ENCODE results near the gene BCAP31. TPM values are rescaled to one million over a fixed set of nuclear protein-coding genes. Genes with fewer than 3 reads are reported as not detected.

Gene BCAP31
- total RNA-seq, 2 donors from 2014 or later: 192 to 206 TPM

GRCh38 chrX:153738056-153738605 lies 13.9 kb upstream of the BCAP31 start:
- 95 to 100% methylated on average over 2 to 26 of the region's 27 CpGs for whole genome bisulfite sequencing, 2 experiments (ENCODE audit: insufficient coverage in 1 of 2, insufficient read length in 1 of 2)

GRCh38 chrX:153736871-153737441 lies 12.8 kb upstream of the BCAP31 start:
- Histone ChIP-seq H3K36me3 (ENCODE audit: control insufficient read depth, insufficient read depth, low read length) (no peaks in the 10 kb centered on the region), H3K4me1 (ENCODE audit: control insufficient read depth, insufficient read depth, low read length) (no peaks in the 10 kb centered on the region), H3K27ac (ENCODE audit: low read depth, low read length) (no peak overlapping the region), H3K4me3 (ENCODE audit: low read length) (no peak overlapping the region), H3K9ac (ENCODE audit: extremely low read depth, low read length, poor library complexity, severe bottlenecking) (no peak overlapping the region), H3K27me3 (ENCODE audit: control insufficient read depth, insufficient read depth, low read length, poor library complexity, severe bottlenecking) (no peaks in the 10 kb centered on the region), H3K9me3 (ENCODE audit: control insufficient read depth, low read length) (peaks cover under 1% of the 10 kb centered on the region)
- Mint-ChIP-seq H3K27ac (no peak overlapping the region), H3K27me3 (ENCODE audit: insufficient read depth) (no peaks in the 10 kb centered on the region), H3K9me3 (peaks cover 74% of the 10 kb centered on the region), H3K4me1 (peaks cover 5% of the 10 kb centered on the region), H3K36me3 (ENCODE audit: low read depth) (peaks cover 18% of the 10 kb centered on the region), H3K4me3 (no peak overlapping the region)
- TF ChIP-seq CTCF (conservative IDR thresholded peaks at IDR 0.05): no peak
- WGBS, 2 experiments (ENCODE audit: insufficient coverage in 1 of 2, insufficient read length in 1 of 2): 91 to 100% methylated on average over 3 to 15 of the region's 15 CpGs
- DNase-seq: no peak

More at GRCh38 chrX:153738056-153738605, 13.9 kb upstream of the BCAP31 start:
- no peaks in the 10 kb centered on the region for H3K27me3 Mint-ChIP-seq (ENCODE audit: insufficient read depth)
- H3K4me3 Mint-ChIP-seq: no peak overlapping the region
- H3K4me3 ChIP-seq (ENCODE audit: low read length): no peak overlapping the region
- H3K27ac Mint-ChIP-seq: no peak overlapping the region
- H3K9me3 Mint-ChIP-seq: peaks cover 74% of the 10 kb centered on the region
- peaks cover 14% of the 10 kb centered on the region for H3K36me3 Mint-ChIP-seq (ENCODE audit: low read depth)
- H3K9ac ChIP-seq (ENCODE audit: extremely low read depth, low read length, poor library complexity, severe bottlenecking): no peak overlapping the region
- no peaks in the 10 kb centered on the region for H3K27me3 ChIP-seq (ENCODE audit: control insufficient read depth, insufficient read depth, low read length, poor library complexity, severe bottlenecking)
- no peaks in the 10 kb centered on the region for H3K4me1 ChIP-seq (ENCODE audit: control insufficient read depth, insufficient read depth, low read length)
- H3K36me3 ChIP-seq (ENCODE audit: control insufficient read depth, insufficient read depth, low read length): no peaks in the 10 kb centered on the region
- peaks cover 5% of the 10 kb centered on the region for H3K4me1 Mint-ChIP-seq
- no peak overlapping the region for H3K27ac ChIP-seq (ENCODE audit: low read depth, low read length)
- TF ChIP-seq CTCF (conservative IDR thresholded peaks at IDR 0.05): no peak
- no peak for DNase-seq
- H3K9me3 ChIP-seq (ENCODE audit: control insufficient read depth, low read length): no peaks in the 10 kb centered on the region

- DNase-seq: no peak
- 89 to 100% methylated on average over 5 to 30 of the region's 30 CpGs for WGBS, 2 experiments (ENCODE audit: insufficient coverage in 1 of 2, insufficient read length in 1 of 2)
- Histone ChIP-seq H3K36me3 (ENCODE audit: control insufficient read depth, insufficient read depth, low read length) (peaks cover 6% of the 10 kb centered on the region), H3K9me3 (ENCODE audit: control insufficient read depth, low read length) (peaks cover 7% of the 10 kb centered on the region), H3K9ac (ENCODE audit: extremely low read depth, low read length, poor library complexity, severe bottlenecking) (no peak overlapping the region), H3K4me3 (ENCODE audit: low read length) (no peak overlapping the region), H3K27ac (ENCODE audit: low read depth, low read length) (no peak overlapping the region), H3K4me1 (ENCODE audit: control insufficient read depth, insufficient read depth, low read length) (no peaks in the 10 kb centered on the region), H3K27me3 (ENCODE audit: control insufficient read depth, insufficient read depth, low read length, poor library complexity, severe bottlenecking) (no peaks in the 10 kb centered on the region)
- peaks cover 24% of the 10 kb centered on the region for H3K36me3 Mint-ChIP-seq (ENCODE audit: low read depth)
- H3K27ac Mint-ChIP-seq: no peak overlapping the region
- H3K27me3 Mint-ChIP-seq (ENCODE audit: insufficient read depth): no peaks in the 10 kb centered on the region
- H3K4me3 Mint-ChIP-seq: no peak overlapping the region
- peaks cover 5% of the 10 kb centered on the region for H3K4me1 Mint-ChIP-seq
- no peak for TF ChIP-seq CTCF (conservative IDR thresholded peaks at IDR 0.05)
- peaks cover 80% of the 10 kb centered on the region for H3K9me3 Mint-ChIP-seq
These were observed 12.1 kb upstream of the BCAP31 start for GRCh38 chrX:153736071-153736820.
